Measurements from ENCODE around the gene DEK. TPM values are rescaled to one million over a fixed set of nuclear protein-coding genes. Genes with fewer than 3 reads are reported as not detected.

Gene DEK
- total RNA-seq, 1 donor from 2014 or later: 43.2 TPM

- H3K4me3 Mint-ChIP-seq (ENCODE audit: unreplicated experiment): no peak overlapping the region
- DNase-seq (ENCODE audit: low spot score): no peak
- no peak overlapping the region for H3K27ac Mint-ChIP-seq (ENCODE audit: unreplicated experiment)
- H3K4me1 Mint-ChIP-seq (ENCODE audit: low read depth): peaks cover 5% of the 10 kb centered on the region
- peaks cover 19% of the 10 kb centered on the region for H3K36me3 Mint-ChIP-seq (ENCODE audit: low read depth)
- H3K9me3 Mint-ChIP-seq (ENCODE audit: low read depth): no peaks in the 10 kb centered on the region
- TF ChIP-seq, protein P1, sequence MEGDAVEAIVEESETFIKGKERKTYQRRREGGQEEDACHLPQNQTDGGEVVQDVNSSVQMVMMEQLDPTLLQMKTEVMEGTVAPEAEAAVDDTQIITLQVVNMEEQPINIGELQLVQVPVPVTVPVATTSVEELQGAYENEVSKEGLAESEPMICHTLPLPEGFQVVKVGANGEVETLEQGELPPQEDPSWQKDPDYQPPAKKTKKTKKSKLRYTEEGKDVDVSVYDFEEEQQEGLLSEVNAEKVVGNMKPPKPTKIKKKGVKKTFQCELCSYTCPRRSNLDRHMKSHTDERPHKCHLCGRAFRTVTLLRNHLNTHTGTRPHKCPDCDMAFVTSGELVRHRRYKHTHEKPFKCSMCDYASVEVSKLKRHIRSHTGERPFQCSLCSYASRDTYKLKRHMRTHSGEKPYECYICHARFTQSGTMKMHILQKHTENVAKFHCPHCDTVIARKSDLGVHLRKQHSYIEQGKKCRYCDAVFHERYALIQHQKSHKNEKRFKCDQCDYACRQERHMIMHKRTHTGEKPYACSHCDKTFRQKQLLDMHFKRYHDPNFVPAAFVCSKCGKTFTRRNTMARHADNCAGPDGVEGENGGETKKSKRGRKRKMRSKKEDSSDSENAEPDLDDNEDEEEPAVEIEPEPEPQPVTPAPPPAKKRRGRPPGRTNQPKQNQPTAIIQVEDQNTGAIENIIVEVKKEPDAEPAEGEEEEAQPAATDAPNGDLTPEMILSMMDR (IDR thresholded peaks at IDR 0.05): no peak
- no peaks in the 10 kb centered on the region for H3K27me3 Mint-ChIP-seq (ENCODE audit: low read depth)
These were observed 20.1 kb downstream of the DEK start for GRCh38 chr6:18244251-18244650.

- peaks cover 17% of the 10 kb centered on the region for H3K36me3 Mint-ChIP-seq (ENCODE audit: low read depth)
- H3K9me3 Mint-ChIP-seq (ENCODE audit: low read depth): no peaks in the 10 kb centered on the region
- DNase-seq (ENCODE audit: low spot score): no peak
- peaks cover 5% of the 10 kb centered on the region for H3K4me1 Mint-ChIP-seq (ENCODE audit: low read depth)
- H3K27me3 Mint-ChIP-seq (ENCODE audit: low read depth): no peaks in the 10 kb centered on the region
- H3K27ac Mint-ChIP-seq (ENCODE audit: unreplicated experiment): no peak overlapping the region
- no peak overlapping the region for H3K4me3 Mint-ChIP-seq (ENCODE audit: unreplicated experiment)
- TF ChIP-seq, protein P1 (IDR thresholded peaks at IDR 0.05): no peak
These were observed 20.9 kb downstream of the DEK start for GRCh38 chr6:18243302-18243893.

DNA sequence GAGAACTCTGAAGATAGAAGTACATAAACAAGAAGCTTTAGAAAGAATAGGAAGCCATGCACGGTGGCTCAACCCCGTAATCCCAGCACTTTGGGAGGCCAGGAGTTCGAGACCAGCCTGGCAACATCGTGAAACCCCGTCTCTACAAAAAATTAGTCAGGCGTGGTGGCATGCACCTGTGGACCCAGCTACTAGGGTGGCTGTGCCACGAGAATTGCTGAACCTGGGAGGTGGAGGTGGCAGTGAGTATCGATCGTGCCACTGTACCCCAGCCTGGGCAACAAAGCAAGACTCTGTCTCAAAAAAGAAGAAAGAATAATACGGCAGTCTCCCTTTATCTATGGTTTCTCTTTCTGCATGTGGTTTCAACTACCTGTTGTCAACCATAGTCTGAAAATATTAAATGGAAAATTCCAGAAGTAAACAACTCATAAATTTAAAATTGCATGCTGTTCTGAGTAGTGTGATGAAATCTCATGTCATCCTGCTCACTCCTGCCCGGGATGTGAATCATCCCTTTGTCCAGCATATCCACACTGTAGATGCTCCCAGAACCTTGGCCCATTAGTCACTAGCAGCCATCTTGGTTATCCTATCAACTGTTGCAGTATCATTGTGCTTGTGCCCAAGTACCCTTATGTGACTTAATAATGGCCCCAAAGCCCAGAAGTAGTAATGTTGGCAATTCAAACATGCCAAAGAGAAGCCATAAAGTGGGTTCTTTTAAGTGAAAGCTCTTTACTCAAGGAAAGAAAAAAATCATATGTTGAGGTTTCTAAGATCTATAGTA, 22.1 kb downstream of the DEK start:
- DNase-seq (ENCODE audit: low spot score): no peak
- no peak overlapping the region for H3K4me3 Mint-ChIP-seq (ENCODE audit: unreplicated experiment)
- H3K4me1 Mint-ChIP-seq (ENCODE audit: low read depth): peaks cover 7% of the 10 kb centered on the region
- no peaks in the 10 kb centered on the region for H3K27me3 Mint-ChIP-seq (ENCODE audit: low read depth)
- no peaks in the 10 kb centered on the region for H3K9me3 Mint-ChIP-seq (ENCODE audit: low read depth)
- H3K27ac Mint-ChIP-seq (ENCODE audit: unreplicated experiment): peak overlapping the region; percentile 77
- peaks cover 17% of the 10 kb centered on the region for H3K36me3 Mint-ChIP-seq (ENCODE audit: low read depth)
- TF ChIP-seq, protein P1 (IDR thresholded peaks at IDR 0.05): no peak

DNA sequence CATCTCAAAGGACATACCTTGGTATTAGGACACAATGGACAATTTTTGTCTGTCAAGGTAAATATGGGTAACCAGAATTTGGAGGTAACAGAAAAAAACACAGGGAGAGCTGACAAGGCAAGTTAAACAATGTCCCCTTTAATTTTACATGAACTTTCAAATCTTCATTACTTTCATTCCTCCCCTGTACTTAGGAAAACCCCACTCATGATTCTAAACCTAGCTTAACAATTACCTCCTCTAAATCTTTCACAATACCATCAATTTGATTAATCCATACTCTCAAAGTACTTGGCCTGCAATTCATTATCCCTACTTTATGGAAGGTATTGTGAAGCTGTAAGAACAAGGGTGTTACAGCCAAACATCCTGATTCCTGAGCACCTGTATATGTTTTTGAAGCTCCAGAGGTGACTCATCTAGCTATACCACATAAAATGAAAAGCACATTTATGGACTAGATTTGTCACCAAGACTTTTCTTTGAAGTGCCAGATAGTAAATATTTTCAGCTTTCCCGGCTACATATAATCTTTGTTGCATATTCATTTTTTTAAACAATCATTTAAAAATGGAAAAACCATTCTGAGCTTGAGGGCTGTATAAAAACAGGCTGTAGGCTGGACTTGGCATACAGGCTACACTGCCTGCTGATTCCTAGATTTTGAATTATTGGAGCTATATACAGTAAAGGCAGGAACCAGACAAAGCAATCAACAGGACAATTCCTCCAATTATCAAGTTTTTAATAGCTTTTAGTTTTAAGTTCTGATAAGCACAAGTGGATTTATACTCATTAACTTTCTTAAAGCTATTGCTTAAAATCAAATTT, 22.9 kb downstream of the DEK start:
- TF ChIP-seq, protein P1 (IDR thresholded peaks at IDR 0.05): no peak
- H3K4me3 Mint-ChIP-seq (ENCODE audit: unreplicated experiment): no peak overlapping the region
- no peak overlapping the region for H3K27ac Mint-ChIP-seq (ENCODE audit: unreplicated experiment)
- no peak for DNase-seq (ENCODE audit: low spot score)
- H3K4me1 Mint-ChIP-seq (ENCODE audit: low read depth): peaks cover 9% of the 10 kb centered on the region
- peaks cover 17% of the 10 kb centered on the region for H3K36me3 Mint-ChIP-seq (ENCODE audit: low read depth)
- H3K27me3 Mint-ChIP-seq (ENCODE audit: low read depth): no peaks in the 10 kb centered on the region
- no peaks in the 10 kb centered on the region for H3K9me3 Mint-ChIP-seq (ENCODE audit: low read depth)

GRCh38 chr6:18240230-18240629, 24.1 kb downstream of the DEK start:
- Mint-ChIP-seq H3K4me1 (ENCODE audit: low read depth) (peaks cover 9% of the 10 kb centered on the region), H3K9me3 (ENCODE audit: low read depth) (no peaks in the 10 kb centered on the region), H3K27ac (ENCODE audit: unreplicated experiment) (no peak overlapping the region), H3K36me3 (ENCODE audit: low read depth) (peaks cover 15% of the 10 kb centered on the region), H3K27me3 (ENCODE audit: low read depth) (no peaks in the 10 kb centered on the region), H3K4me3 (ENCODE audit: unreplicated experiment) (no peak overlapping the region)
- no peak for DNase-seq (ENCODE audit: low spot score)
- TF ChIP-seq, protein P1 (IDR thresholded peaks at IDR 0.05): no peak
